GM18507 (cell line): ENCODE data around the gene ANKH.
"Not testable (repeated sequence)": the region's sequence is repeated elsewhere in the genome, so short reads cannot be mapped to it uniquely, and the experiment has no call there.

Experiments
- DNase-seq: peaks from one replicate; pipeline ENCODE4 v3.0.0; 2011; ENCODE audit warnings: low read depth; ENCODE audit not compliant: insufficient read length; ENCODE audit errors: extremely low spot score
- FAIRE-seq: peaks from 2 replicates; lab custom pipeline; 2011; peaks lifted over from hg19 to GRCh38; lab: Jason Lieb, UNC

The ANKH gene

GRCh38 chr5:14890846-14891245 lies 19.3 kb upstream of the ANKH start:
- DNase-seq, result no peak
- no peak for FAIRE-seq

GRCh38 chr5:14884062-14884612 lies 12.6 kb upstream of the ANKH start:
- no peak for DNase-seq
- no peak for FAIRE-seq

GRCh38 chr5:14882658-14883580 lies 11.3 kb upstream of the ANKH start:
- no peak for FAIRE-seq
- DNase-seq, result no peak

- DNase-seq (no peak), FAIRE-seq (no peak)
Observed at GRCh38 chr5:14881826-14882225, 10.2 kb upstream of the ANKH start.

DNA sequence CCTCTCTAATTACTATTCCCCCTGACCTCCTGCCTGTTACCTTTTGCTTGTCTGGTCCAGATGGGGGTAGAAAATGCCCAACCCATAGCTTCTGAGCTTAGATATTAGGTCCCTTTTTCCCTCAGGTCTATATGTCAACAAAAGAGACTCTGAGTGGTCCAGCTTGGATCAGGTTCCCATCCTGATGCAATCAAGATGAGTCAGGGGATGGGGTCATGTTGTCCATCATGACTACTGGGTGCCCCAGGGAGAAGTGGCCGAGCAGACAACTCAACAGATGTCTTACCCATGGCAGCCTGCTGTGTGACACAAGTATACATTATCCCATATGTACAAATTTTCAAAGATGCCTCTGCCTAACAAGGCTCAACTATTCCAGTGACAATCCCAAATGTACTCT lies 9.1 kb upstream of the ANKH start:
- FAIRE-seq (no peak), DNase-seq (no peak)

DNA sequence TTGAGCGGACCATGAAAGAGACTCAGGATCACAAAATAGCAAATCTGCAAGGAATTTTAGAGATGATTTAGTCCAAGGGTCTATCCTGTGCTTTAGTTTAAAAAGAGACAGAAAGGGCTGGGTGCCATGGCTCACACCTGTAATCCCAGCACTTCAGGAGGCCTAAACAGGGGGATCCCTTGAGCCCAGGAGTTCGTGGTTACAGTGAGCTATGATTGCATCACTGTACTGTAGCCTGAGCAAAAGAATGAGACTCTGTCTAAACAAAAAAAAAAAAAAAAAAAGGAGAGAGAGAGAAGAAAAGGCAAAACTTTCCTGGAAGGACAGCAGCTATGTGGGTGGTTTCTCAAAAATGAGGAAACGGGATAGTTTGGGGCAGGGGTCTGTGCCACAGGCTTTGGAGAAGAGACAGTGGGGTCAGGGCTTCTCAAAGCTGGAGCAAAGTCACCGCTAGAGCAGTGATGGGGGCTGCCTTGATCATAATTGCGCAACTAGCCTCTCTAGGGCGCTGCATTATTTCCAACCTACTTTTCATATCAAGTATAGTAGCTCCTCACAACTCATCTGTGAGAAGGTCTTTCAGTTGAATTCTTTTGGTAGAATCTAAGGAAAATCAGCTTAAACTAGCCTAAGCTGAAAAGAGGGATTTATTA lies 8.5 kb upstream of the ANKH start:
- DNase-seq (no peak), FAIRE-seq (no peak)

DNA sequence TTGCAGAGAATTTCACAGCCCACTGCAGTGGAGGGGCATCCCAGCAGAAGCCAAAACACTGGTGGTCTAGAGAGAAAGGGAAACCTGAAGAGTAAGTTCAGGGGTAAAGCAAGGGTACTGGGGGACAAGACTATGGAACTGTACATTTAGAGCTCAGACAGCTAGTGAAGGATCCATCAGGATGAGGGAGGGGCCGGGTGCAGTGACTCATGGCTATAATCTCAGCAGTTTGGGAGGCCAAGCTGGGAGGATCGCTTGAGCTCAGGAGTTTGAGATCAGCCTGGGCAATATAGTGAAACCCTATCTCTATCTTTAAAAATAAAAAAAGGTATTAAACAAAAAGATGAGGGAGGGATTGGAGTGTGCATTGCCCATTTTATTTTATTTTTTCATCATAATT lies 7.8 kb upstream of the ANKH start:
- FAIRE-seq, result no peak
- no peak for DNase-seq

DNA sequence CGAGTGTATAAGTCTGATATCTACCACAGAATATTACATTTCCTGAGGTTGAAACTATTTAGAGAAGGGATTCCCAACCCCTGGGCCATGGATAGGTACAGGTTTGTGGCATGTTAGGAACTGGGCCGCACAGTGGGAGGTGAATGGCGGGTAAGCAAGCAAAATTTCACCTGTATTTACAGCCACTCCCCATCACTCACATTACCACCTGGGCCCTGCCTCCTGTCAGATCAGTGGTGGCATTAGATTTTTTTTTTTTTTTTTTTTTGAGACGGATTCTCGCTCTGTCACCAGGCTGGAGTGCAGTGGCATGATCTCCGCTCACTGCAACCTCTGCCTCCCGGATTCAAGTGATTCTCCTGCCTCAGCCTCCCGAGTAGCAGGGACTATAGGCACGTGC lies 6.6 kb upstream of the ANKH start:
- not testable (repeated sequence) for DNase-seq, FAIRE-seq

- no peak for DNase-seq
- no peak for FAIRE-seq
Observed at GRCh38 chr5:14876095-14876494, 4.5 kb upstream of the ANKH start.

GRCh38 chr5:14873790-14874189 lies 2.2 kb upstream of the ANKH start:
- no peak for DNase-seq
- no peak for FAIRE-seq

GRCh38 chr5:14873093-14873492 lies 1.5 kb upstream of the ANKH start:
- DNase-seq, result no peak
- FAIRE-seq, result no peak

DNA sequence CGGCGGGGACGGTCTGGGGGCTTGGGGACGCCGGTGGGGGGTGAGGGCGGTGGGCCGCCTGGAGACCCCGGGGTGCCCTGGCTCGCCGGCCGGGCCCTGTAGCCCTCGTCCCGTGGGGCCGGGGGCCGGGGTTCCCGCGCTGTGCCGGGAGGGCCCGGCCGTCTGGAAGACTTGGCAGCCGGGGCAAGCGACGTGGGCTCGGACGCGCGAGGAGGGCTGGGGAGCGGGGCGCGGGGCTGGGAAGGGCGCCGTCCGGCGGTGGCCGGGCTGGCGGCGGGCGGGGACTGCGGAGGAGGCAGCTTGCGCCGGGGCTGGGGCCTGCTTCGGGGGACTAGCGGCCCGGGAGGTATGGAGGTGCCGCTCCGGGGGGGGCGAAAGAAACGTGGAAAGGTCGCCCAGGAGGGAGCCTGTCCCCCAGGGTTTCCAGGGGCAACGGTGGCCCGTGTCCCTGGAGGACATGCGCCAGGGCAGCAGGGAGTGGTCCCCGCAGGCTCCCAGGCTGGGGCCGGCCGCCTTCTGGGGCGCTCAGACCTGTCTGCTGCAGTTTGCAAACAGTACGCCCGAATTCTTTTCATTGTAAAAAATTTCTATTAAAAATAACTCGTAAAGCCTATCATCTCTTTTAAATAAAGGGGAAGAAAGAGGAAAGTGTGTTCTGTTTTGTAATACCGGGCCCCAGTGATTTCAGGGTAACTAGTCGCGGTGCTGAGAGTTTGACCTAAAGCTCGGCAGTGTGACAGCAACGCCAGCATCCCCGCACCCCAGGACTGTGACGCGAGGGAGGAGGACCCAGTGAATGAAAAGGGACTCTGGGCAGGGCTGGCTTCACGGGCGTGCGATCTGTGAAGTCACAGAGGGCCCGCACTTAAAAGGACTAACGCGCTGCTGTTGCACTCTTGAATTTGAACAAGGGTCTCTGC lies 752 bp upstream of the ANKH start:
- DNase-seq, result no peak

DNA sequence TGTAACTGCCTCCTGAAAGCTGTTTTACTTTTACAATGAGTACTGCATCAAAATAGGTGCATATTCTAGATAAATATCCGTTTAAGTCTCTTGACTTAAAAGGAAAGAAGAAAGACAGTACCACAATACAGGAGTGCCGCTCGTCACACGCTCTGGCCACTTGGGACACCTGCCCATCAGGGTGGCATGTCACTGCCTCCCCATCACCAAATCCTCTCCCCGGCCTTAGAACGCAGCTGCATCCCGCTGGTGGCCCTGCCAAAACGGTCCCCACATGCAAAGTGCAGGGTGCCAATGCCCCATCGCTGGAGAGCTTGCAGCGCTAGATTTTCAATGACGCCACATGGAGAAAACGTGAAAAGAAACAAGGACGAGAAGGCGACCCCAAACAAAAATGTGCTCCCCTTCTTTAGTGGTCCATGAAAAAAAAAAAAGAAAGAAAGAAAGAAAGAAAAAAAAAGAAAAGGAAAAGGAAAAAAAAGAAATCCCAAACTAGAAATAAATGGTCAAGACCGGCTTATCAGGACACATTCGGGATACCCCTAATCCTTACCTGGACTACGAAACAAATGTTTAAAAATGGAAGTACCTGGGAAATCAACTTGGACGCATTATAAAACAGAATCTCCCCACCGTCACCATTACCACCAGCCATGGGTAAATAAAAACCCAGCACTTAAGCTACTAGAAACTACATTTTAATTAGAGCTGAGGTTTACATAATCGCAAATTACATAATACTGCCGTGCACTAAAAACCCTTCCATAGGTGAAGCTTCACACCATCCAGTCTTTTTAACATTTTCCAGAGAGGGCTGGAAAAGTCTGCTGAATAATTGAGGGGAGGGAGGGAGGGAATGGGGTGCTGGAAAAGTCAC lies 1.0 kb downstream of the ANKH start:
- DNase-seq (no peak), FAIRE-seq (no peak)

More for the DNA sequence above, 752 bp upstream of the ANKH start:
- no peak for FAIRE-seq

DNA sequence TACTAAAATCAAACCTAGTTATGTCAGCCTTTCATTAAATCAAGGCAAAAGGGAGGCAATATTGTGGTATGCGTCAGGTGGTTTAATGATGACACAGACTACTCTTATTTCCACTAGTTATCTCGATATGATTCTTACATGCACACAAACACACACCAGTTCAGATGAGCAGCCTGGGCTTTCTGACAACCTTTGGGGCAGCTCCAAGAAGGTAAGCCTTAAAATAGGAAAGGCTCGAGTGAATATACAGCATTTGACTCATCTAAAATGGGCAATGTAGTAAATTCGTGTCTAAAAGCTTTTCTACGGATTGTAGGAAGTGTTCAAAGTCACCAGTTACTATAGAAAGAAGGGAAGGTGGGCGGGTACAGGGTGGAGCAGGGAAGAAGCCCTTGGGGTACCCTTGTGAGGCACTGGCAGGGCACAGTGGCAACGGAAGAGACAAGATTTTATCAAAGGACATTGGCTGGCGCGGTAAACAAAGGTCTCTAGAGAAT lies 1.9 kb downstream of the ANKH start:
- DNase-seq, result no peak
- no peak for FAIRE-seq

DNA sequence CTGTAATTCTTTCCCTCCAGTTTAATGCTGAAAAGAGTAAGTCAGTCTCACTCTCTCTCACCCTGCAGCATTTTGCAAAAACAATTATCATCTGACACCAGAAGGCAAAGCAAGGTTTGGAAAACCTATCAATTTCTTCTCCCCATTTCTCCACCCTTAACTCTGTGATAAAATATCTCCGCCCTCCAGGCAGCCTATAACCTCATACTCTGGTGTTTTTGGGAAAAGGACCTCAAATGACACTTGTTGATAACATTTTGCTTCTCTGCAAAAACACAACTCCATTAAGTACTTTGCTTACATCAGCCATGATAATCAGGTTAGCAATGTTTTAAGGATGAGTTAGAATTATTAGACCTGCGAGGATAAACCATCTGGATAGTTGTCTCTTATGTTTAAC lies 2.3 kb downstream of the ANKH start:
- FAIRE-seq, result no peak

GRCh38 chr5:14868771-14869170 lies 2.8 kb downstream of the ANKH start:
- FAIRE-seq (no peak), DNase-seq (no peak)

More for the DNA sequence above, 2.3 kb downstream of the ANKH start:
- no peak for DNase-seq

- FAIRE-seq (no peak), DNase-seq (no peak)
Observed at GRCh38 chr5:14864181-14864812, 7.3 kb downstream of the ANKH start.

DNA sequence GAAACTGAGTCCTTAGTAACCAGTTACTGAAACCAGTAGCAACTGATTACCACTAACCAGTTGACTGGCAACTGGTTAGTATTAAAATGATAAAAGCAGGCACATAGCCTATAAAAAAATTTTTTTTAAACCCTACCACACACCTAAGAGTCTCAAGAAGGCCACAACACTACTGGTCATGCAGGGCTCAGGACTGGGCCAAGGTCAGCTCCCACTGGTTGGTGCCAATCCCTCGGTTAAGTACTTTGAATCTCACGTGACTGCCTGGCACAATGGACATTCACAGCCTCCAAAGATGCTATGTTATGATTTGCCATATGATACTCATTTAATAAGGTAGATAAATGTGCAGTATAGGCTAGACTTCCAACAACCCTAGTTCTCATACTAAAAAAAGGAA lies 8.5 kb downstream of the ANKH start:
- no peak for FAIRE-seq
- DNase-seq, result no peak
